Memory B cell (primary cell): ENCODE data around the gene ZFP36L2.

Experiments
- ATAC-seq: fragments of 150-1000 bp; cut with Tn5 transposase; 2 replicates; pipeline ENCODE4 v1.10.0; 2021; ENCODE audit warnings: low read depth, mild to moderate bottlenecking, moderate library complexity
- DNase-seq, 2 donors: peaks; one replicate each; pipeline ENCODE4 v3.0.0; 2022; ENCODE audit warnings: low spot score in 2 of 2
- H3K27ac Mint-ChIP-seq: one replicate; pipeline ENCODE4 v1.8.0; 2022; ENCODE audit warnings: mild to moderate bottlenecking, moderate library complexity, mixed read lengths
- H3K27me3 Mint-ChIP-seq: one replicate; pipeline ENCODE4 v1.8.0; 2022; ENCODE audit warnings: mixed read lengths
- H3K36me3 Mint-ChIP-seq: one replicate; pipeline ENCODE4 v1.8.0; 2022; ENCODE audit warnings: mild to moderate bottlenecking, mixed read lengths
- H3K4me1 Mint-ChIP-seq: one replicate; pipeline ENCODE4 v1.8.0; 2022; ENCODE audit warnings: mixed read lengths
- H3K4me3 Mint-ChIP-seq: one replicate; pipeline ENCODE4 v1.8.0; 2022; ENCODE audit warnings: mild to moderate bottlenecking, moderate library complexity, mixed read lengths
- H3K9me3 Mint-ChIP-seq: one replicate; pipeline ENCODE4 v1.8.0; 2022; ENCODE audit warnings: mixed read lengths

ZFP36L2 gene

GRCh38 chr2:43223521-43224001 lies 2.8 kb downstream of the ZFP36L2 start:
- H3K36me3 Mint-ChIP-seq: peaks cover 26% of the 10 kb centered on the region
- H3K27me3 Mint-ChIP-seq: no peaks in the 10 kb centered on the region
- H3K27ac Mint-ChIP-seq: peak overlapping the region; percentile 95
- no peak for DNase-seq
- H3K4me3 Mint-ChIP-seq: peak overlapping the region; percentile 97
- no peak for ATAC-seq
- no peaks in the 10 kb centered on the region for H3K9me3 Mint-ChIP-seq
- H3K4me1 Mint-ChIP-seq: peaks cover 42% of the 10 kb centered on the region

DNA sequence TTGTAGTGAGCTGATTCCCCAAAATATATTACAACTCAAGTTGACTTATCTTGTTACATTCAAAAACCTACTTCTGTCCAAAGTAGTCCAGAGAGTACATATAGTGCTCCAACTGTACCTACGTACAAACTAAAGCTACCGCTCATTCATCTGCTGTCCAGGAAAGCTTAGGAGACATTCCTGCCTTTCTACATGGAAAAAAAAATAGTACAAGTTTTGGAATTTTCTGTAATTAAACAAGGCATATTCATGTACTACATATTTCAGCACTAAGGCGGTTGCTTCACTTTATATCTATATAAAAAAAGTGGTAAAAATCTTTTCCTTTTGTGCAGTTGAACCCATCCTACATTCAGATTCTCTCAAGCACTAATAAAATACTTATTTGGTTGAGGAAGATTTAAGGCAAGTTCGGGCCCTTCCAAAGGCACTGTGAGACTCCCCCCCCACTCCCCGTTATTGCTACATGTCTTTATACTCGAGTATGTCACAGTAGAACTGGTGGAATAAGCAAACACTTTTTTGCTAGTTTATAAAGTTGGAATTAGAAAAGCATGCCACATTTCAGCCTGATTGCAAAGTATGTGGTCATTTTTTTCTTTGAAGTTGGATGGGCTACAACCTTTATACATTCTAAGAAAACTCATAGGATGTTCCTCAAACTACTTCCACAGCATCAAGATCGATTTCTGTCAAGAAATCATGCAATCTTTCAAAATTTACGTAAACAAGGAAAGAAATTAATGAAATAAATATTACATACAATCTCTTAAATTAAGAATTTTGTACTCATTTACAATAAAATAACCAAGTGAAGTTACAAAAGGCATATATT lies 3.7 kb downstream of the ZFP36L2 start:
- H3K36me3 Mint-ChIP-seq: peaks cover 26% of the 10 kb centered on the region
- peak overlapping the region; percentile 83 for H3K4me3 Mint-ChIP-seq
- H3K4me1 Mint-ChIP-seq: peaks cover 38% of the 10 kb centered on the region
- no peak for DNase-seq
- no peaks in the 10 kb centered on the region for H3K9me3 Mint-ChIP-seq
- H3K27me3 Mint-ChIP-seq: no peaks in the 10 kb centered on the region
- H3K27ac Mint-ChIP-seq: peak overlapping the region; percentile 95
- no peak for ATAC-seq

- Mint-ChIP-seq H3K36me3 (peaks cover 26% of the 10 kb centered on the region), H3K4me1 (peaks cover 38% of the 10 kb centered on the region), H3K9me3 (no peaks in the 10 kb centered on the region), H3K4me3 (peak overlapping the region; percentile 83), H3K27me3 (no peaks in the 10 kb centered on the region), H3K27ac (peak overlapping the region; percentile 95)
- ATAC-seq (no peak), DNase-seq (no peak)
These were observed 4.5 kb downstream of the ZFP36L2 start for GRCh38 chr2:43221763-43222474.

DNA sequence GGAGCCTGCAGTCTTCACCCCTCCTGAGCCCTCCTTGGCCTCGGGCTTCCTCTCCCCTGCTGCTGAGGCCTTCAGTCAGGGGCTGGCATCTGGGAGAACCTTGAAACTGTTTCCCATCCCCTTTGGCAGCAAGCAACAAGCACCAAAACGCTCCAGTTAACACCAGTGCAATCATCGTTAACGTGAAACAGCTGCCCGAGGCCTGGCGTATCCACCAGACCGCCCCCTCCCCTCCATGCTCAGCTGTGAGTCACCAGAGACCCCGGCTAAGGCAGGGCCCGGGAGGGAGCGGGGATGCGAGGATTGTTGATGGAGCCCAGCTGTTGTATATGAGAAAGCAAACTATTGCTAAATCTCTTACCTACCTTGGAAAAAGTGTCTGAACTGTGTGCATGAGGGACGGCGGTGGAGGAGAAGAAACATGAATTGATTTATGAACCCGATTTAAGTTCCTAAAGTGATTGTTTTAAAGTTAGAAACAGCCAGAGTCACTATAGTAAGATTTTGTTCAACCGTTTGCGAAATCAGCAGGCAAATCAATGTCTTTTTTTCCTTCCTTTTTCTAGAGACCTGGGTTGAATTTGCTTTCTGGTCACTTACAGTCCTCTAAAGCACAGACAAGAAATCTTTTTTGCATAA lies 5.2 kb downstream of the ZFP36L2 start:
- H3K27ac Mint-ChIP-seq: peak overlapping the region; percentile 95
- no peak for DNase-seq
- H3K9me3 Mint-ChIP-seq: no peaks in the 10 kb centered on the region
- H3K4me3 Mint-ChIP-seq: peak overlapping the region; percentile 83
- H3K36me3 Mint-ChIP-seq: peaks cover 26% of the 10 kb centered on the region
- no peak for ATAC-seq
- H3K4me1 Mint-ChIP-seq: peaks cover 38% of the 10 kb centered on the region
- H3K27me3 Mint-ChIP-seq: no peaks in the 10 kb centered on the region

DNA sequence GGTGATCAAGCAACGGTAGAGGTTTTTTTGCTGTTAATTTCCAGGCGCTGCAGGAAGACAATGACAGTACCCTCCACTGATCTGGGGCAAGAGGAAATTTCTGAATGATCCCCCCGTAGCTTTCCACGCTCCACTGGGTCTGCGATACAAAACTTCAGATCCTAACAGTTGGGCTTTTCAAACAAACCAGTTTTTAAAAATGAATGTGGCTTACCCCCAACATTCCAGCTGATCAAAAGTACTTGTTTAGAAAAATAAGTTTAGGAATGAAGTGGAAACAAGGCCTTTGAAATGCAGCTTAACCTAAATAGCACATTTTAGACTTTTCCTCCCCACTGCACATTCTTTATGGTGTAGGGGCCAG lies 5.7 kb downstream of the ZFP36L2 start:
- H3K27ac Mint-ChIP-seq: peak overlapping the region; percentile 95
- ATAC-seq: no peak
- no peaks in the 10 kb centered on the region for H3K9me3 Mint-ChIP-seq
- peaks cover 38% of the 10 kb centered on the region for H3K4me1 Mint-ChIP-seq
- peaks cover 25% of the 10 kb centered on the region for H3K36me3 Mint-ChIP-seq
- no peaks in the 10 kb centered on the region for H3K27me3 Mint-ChIP-seq
- DNase-seq: no peak
- H3K4me3 Mint-ChIP-seq: peak overlapping the region; percentile 83

DNA sequence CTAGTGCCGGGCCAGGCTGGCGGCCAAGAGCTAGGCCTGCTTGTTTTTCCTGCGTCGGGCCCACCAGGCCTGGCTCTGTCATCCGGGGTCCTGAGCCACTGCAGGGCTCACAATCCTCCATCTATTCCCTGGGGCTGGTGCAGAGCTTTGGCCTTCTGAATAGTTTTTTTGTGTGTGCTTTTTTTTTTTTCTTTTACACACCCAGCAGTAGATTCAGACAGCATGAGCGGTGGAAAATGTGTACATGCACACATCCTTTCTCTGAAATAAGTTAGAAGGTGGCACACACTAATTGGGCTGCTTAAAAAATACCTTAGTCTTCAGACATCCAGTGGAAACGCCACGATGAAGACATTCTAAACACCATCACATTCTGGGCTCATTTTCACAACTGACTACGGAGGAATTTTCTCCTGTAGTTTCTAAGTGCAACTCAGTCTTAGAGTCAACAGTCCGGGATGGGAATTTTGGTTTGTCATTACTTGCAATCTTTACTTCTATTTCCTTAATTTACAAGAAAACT lies 6.1 kb downstream of the ZFP36L2 start:
- H3K36me3 Mint-ChIP-seq: peaks cover 23% of the 10 kb centered on the region
- DNase-seq: no peak
- ATAC-seq: no peak
- H3K27ac Mint-ChIP-seq: peak overlapping the region; percentile 95
- H3K4me3 Mint-ChIP-seq: peak overlapping the region; percentile 83
- no peaks in the 10 kb centered on the region for H3K27me3 Mint-ChIP-seq
- peaks cover 38% of the 10 kb centered on the region for H3K4me1 Mint-ChIP-seq
- no peaks in the 10 kb centered on the region for H3K9me3 Mint-ChIP-seq

GRCh38 chr2:43219383-43220228 lies 6.8 kb downstream of the ZFP36L2 start:
- H3K9me3 Mint-ChIP-seq: no peaks in the 10 kb centered on the region
- ATAC-seq (peak; percentile 57), DNase-seq (peak; percentile 60 to 62)
- H3K27ac Mint-ChIP-seq: peak overlapping the region; percentile 95
- peaks cover 21% of the 10 kb centered on the region for H3K36me3 Mint-ChIP-seq
- H3K27me3 Mint-ChIP-seq: no peaks in the 10 kb centered on the region
- peak overlapping the region; percentile 83 for H3K4me3 Mint-ChIP-seq
- H3K4me1 Mint-ChIP-seq: peaks cover 38% of the 10 kb centered on the region

- peaks cover 18% of the 10 kb centered on the region for H3K36me3 Mint-ChIP-seq
These were observed 7.6 kb downstream of the ZFP36L2 start for GRCh38 chr2:43218702-43219382.

GRCh38 chr2:43218155-43218701 lies 8.2 kb downstream of the ZFP36L2 start:
- ATAC-seq: peak; percentile 7
- H3K4me1 Mint-ChIP-seq: peaks cover 35% of the 10 kb centered on the region

More at GRCh38 chr2:43218702-43219382, 7.6 kb downstream of the ZFP36L2 start:
- H3K4me3 Mint-ChIP-seq: peak overlapping the region; percentile 83
- DNase-seq (peak; percentile 57 to 60), ATAC-seq (peak; percentile 65)
- H3K4me1 Mint-ChIP-seq: peaks cover 35% of the 10 kb centered on the region
- no peaks in the 10 kb centered on the region for H3K9me3 Mint-ChIP-seq
- H3K27me3 Mint-ChIP-seq: no peaks in the 10 kb centered on the region
- H3K27ac Mint-ChIP-seq: peak overlapping the region; percentile 95

DNA sequence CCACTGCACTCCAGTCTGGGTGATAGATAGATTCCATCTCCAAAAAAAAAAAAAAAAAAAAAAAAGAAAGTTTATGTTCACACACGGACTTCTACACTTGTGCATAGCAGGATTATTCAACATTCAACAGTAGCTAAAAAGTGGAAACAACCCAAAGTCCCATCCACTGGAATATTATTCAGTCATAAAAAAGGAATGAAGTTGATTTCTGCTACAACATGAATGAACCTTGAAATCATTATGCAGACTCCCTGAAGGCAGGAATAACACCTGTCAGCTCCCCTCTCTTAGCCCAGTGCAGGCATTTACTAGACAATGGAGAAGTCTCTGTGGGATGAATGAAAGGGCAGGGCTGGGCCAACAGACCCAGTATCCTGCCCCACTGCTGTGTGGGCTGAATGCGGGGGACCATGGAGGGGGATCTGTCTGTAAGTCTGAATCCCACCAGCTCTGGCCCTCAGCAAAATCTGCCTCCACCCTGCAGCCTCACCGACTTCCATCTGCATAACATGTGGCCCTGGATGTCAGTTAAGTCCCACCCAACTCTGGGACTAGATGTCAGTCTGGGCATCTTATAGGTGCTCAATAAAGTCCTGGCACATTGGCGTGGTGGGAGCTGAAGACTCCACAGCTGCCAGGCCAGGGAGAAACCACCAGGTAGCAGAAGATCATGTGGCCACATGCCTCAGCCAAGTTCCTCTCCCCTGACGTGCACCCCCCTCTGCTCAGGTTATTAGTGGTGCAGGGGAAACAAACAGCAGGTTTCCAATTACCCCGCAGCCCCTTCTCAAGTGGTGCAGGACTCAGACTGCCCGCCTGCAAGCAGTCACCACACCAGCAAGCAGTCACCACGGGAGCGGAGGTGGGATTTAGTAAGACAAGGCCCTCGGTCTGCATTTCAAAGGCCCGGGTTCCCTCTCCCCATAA lies 8.9 kb downstream of the ZFP36L2 start:
- H3K27ac Mint-ChIP-seq: peak overlapping the region; percentile 95
- DNase-seq (no peak), ATAC-seq (no peak)
- H3K4me3 Mint-ChIP-seq: peak overlapping the region; percentile 48
- peaks cover 12% of the 10 kb centered on the region for H3K36me3 Mint-ChIP-seq
- H3K4me1 Mint-ChIP-seq: peaks cover 39% of the 10 kb centered on the region
- no peaks in the 10 kb centered on the region for H3K9me3 Mint-ChIP-seq
- no peaks in the 10 kb centered on the region for H3K27me3 Mint-ChIP-seq

More at GRCh38 chr2:43218155-43218701, 8.2 kb downstream of the ZFP36L2 start:
- H3K36me3 Mint-ChIP-seq: peaks cover 13% of the 10 kb centered on the region
- peak overlapping the region; percentile 62 for H3K4me3 Mint-ChIP-seq
- no peaks in the 10 kb centered on the region for H3K9me3 Mint-ChIP-seq
- peak overlapping the region; percentile 95 for H3K27ac Mint-ChIP-seq
- DNase-seq: no peak
- no peaks in the 10 kb centered on the region for H3K27me3 Mint-ChIP-seq

GRCh38 chr2:43216629-43217028 lies 9.8 kb downstream of the ZFP36L2 start:
- no peaks in the 10 kb centered on the region for H3K27me3 Mint-ChIP-seq
- ATAC-seq: no peak
- H3K4me1 Mint-ChIP-seq: peaks cover 33% of the 10 kb centered on the region
- peaks cover 4% of the 10 kb centered on the region for H3K36me3 Mint-ChIP-seq
- no peak for DNase-seq
- H3K27ac Mint-ChIP-seq: no peak overlapping the region
- H3K4me3 Mint-ChIP-seq: no peak overlapping the region
- no peaks in the 10 kb centered on the region for H3K9me3 Mint-ChIP-seq
